NCI-H2171 (cell line): ENCODE data around the gene C16orf96.

Source experiments
- DNase-seq: peaks from one replicate; lab custom pipeline; 2025; lab: John Stamatoyannopoulos, UW

The C16orf96 gene

DNA sequence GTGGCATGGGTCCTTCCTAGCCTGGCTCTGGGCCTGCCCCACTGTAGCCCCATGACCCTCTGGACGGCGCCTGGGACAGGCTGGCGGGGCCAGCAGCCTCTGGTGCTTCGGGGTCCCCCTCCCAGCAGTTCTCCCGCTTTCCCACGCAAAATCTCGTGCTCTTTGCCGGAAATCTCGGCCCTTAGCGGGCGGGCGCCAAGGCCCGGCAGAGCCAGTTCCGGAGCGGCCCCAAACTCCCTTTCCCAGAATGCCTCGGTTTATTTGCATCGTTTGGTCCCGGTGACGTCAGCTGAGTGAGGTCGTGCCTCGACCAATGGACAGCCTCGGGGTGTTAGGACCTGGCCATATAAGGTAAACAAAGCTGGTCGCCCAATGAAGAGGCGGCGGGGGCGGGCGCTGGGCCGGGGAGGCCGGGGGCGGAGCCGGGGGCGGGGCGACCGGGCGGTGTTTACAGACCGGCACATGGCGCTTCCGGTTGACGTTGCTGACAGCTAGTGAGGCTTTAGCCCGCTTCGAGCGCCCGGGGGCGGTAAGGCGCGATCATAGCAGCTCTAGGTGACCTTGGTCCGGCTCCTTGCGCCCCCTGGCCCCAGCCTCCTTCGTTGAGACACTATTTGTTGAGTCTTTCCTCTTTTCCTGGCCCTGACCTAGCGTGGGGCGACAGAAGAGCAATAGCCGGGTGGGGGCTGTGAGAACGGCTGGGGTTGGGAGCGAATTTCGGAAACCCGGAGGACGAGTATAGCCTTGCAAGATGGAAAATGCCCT lies 60.1 kb downstream of the C16orf96 start:
- DNase-seq = peak; percentile 99

- no peak for DNase-seq
Measured at GRCh38 chr16:4617880-4618279, 61.7 kb downstream of the C16orf96 start.

- no peak for DNase-seq
Measured at GRCh38 chr16:4618645-4619418, 62.7 kb downstream of the C16orf96 start.

GRCh38 chr16:4623593-4623992 lies 67.5 kb downstream of the C16orf96 start:
- no peak for DNase-seq

DNA sequence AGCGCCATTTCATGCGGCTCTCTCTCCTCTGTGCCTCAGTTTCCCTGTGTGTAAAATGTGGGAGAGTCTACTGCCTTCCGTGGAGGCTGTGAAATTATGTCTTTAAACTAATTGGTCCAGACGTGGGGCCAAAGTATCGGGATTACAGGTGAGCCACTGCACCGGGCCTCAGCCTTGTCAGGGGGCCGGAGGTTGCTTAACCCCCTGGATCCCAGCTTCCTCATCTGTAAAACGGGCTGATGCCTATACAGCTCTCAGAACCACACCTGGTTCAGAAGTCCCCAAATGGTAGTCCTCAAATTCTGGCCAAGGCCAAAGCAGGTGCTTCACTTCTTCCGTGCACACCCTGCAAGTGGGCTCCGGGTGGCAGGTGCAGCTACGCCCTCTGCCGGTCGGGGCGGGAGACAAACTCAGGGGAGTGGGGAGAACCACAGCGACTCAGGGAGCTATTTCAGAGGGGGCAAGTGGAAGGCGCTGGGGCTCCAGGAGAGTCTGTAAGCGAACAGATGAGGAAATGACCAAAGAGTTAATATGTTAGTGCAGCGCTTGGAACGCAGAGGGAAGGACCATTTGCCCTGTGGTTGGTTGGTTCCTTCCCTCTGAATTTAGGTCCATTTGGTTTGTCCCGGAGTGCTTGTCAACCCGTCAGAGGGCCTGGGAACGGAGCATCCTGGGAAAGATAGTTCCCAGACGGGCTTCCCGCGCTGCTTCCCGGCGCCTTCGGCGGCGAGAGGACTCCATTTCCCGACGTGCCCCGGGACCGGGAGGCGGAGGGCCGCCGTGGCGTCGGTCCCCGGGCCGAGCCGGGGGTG lies 68.1 kb downstream of the C16orf96 start, which contains the start of gene MGRN1:
TSS of gene MGRN1 (plus strand) at position 812 of the 812 bp plus-strand sequence. CDS start 135 bp downstream, outside the sequence.
- peak; percentile 95 for DNase-seq

GRCh38 chr16:4624827-4625559 lies 68.9 kb downstream of the C16orf96 start:
- DNase-seq = no peak

GRCh38 chr16:4625560-4626159 lies 69.5 kb downstream of the C16orf96 start:
- no peak for DNase-seq

DNA sequence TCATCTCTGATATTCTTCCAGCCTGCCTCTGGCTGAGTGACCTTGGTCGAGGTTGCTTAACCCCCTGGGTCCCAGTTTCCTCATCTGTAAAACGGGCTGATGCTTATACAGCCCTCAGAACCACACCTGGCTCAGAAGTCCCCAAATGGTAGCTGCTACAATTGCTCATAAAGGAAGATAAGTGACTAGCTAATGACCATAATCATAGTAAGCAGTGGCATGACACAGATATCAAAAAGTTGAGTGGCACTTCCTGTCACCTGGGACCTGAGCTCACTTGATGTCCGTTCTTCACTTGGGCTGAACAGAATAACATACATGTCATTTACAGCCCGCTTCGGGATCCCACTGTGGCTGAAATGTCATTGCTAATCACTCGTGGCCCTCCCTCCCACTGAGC lies 70.3 kb downstream of the C16orf96 start:
- no peak for DNase-seq

DNA sequence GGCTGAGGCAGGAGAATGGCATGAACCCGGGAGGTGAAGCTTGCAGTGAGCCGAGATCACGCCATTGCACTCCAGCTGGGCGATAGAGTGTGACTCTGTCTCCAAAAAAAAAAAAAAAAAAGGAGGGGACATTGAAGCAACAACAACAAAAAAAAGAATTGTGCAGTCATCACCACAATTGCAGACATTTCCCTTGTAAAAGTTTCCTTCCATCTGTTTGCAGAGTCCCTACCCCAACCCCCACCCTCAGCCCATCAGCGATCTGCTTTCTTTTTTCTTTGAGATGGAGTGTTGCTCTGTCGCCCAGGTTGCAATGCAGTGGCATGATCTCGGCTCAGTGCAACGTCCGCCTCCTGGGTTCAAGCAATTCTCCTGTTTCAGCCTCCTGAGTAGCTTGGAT lies 72.1 kb downstream of the C16orf96 start:
- DNase-seq = no peak

- DNase-seq = no peak
Measured at GRCh38 chr16:4631444-4631843, 75.3 kb downstream of the C16orf96 start.

DNA sequence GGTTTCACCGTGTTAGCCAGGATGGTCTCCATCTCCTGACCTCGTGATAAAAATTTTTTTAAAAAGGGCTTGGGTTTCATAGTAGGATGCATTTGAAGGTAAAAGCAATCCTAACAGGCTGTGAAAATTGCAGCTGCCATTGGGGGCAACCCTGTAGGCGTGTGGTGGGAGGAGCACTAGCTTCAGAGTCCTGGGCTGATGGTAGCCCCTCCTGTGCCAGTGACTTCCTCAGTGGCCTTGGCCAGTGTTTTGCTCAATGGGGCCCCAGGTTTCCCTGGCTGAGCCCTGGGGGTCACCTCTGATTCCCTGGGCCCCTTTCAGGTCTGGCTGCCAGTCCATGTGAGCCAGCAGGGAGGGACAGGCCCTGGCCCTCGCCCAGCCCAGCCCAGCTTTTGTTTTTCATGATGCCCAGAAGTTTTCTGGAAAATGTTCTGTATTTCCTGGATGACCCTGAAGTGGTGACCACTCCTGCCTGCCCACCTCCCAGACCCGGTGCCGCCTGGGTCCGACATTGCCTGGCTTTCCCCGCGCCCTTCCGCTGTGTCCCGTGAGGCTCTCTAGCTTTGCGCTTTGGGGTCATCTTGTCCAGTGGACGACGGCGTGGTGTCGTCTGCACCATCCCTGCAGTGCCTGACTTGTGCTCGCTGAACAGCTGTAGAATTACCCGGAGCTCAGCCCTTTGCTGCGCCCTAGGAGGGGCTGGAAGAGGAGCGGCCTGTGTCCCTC lies 77.9 kb downstream of the C16orf96 start:
- no peak for DNase-seq

- no peak for DNase-seq
Measured at GRCh38 chr16:4634768-4635167, 78.6 kb downstream of the C16orf96 start.

DNA sequence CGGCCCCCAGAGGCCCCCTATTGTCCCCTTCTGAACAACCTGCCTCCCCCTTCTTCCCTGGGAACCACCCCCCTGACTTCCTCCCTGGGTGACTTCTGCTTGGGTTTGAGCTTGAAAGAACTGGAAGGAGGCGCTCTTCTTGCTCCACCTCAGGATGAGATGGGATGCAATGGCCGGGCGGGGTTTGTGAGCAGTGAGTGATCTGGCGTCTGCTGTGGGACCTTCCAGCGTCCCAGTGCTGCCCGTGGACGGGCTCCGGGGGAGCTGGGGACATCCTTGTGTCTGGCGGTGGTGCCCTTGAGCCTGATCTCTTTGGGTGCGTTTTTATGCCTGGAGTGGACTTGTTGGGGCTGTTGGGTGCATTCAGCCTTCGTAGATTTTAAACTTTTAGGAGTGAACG lies 80.1 kb downstream of the C16orf96 start:
- no peak for DNase-seq

GRCh38 chr16:4637501-4638166 lies 81.5 kb downstream of the C16orf96 start:
- DNase-seq = no peak

- DNase-seq = no peak
Measured at GRCh38 chr16:4639899-4640509, 83.9 kb downstream of the C16orf96 start.

GRCh38 chr16:4640572-4641305 lies 84.6 kb downstream of the C16orf96 start:
- DNase-seq = no peak

DNA sequence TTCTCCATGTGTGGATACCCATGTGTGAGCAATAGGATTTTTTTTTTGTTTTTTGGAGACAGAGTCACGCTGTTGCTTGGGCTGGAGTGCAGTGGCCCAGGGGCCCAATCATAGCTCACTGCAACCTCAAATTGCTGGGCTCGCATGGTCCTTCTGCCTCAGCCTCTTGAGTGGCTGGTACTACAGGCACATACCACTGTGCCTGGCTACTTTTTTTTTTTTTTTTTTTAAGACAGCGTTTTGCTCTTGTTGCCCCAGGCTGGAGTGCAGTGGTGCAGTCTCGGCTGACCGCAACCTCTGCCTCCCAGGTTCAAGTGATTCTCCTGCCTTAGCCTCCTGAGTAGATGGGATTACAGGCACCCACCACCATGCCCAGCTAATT lies 85.2 kb downstream of the C16orf96 start:
- DNase-seq = no peak

- no peak for DNase-seq
Measured at GRCh38 chr16:4641895-4642294, 85.8 kb downstream of the C16orf96 start.
